K562 (cell line): ENCODE measurements around the gene HMGXB3. TPM values are rescaled to one million over a fixed set of nuclear protein-coding genes. Genes with fewer than 3 reads are reported as not detected.

ENCODE experiments used
- ATF1 ChIP-seq, 2 experiments: fragments of 450-650 bp in 1 of 2; IDR thresholded peaks; 2 replicates each; pipeline ENCODE4 v1.6.1; 2016; ENCODE audit warnings: missing compliant biosample characterization in 1 of 2, missing genetic modification characterization in 1 of 2
- BACH1 ChIP-seq: fragments of 200-800 bp; sonication (Bioruptor generic); IDR thresholded peaks from 2 replicates; pipeline ENCODE4 v1.6.1; 2016; ENCODE audit warnings: missing genetic modification characterization, missing compliant biosample characterization
- DPF2 ChIP-seq: fragments of 450-650 bp; IDR thresholded peaks from 2 replicates; pipeline ENCODE4 v1.6.1; 2016
- ETV5 ChIP-seq: sonication (generic); formaldehyde crosslinking; IDR thresholded peaks from 2 replicates; pipeline ENCODE4 v1.4.0; 2020; ENCODE audit warnings: low read depth, mild to moderate bottlenecking, missing genetic modification reagents
- ETV6 ChIP-seq, 3 experiments: fragments of 150-350 bp in 1 of 3; sonication (generic) in 1 of 3; formaldehyde crosslinking in 1 of 3; IDR thresholded peaks; 2 replicates each; pipeline versions ENCODE4 v1.6.1 to v1.8.0; 2014 to 2022; ENCODE audit warnings: borderline replicate concordance in 2 of 3, low read depth in 2 of 3, antibody characterized with exemption in 1 of 3, low read length in 1 of 3, mild to moderate bottlenecking in 1 of 3, missing genetic modification reagents in 1 of 3
- FIP1L1 ChIP-seq: fragments of 200-400 bp; formaldehyde crosslinking; IDR thresholded peaks from 2 replicates; pipeline ENCODE4 v1.6.1; 2018; ENCODE audit warnings: mild to moderate bottlenecking, low read depth, low read length; ENCODE audit not compliant: poor library complexity, severe bottlenecking
- GATAD2A ChIP-seq: fragments of 450-650 bp; IDR thresholded peaks from 2 replicates; pipeline ENCODE4 v1.6.1; 2017
- HDAC1 ChIP-seq, 2 experiments: fragments of 450-650 bp; IDR thresholded peaks; 2 replicates each; pipeline ENCODE4 v1.6.1; 2016 to 2017; ENCODE audit warnings: inconsistent platforms in 1 of 2, mild to moderate bottlenecking in 1 of 2, moderate library complexity in 1 of 2
- ILF3 ChIP-seq: fragments of 450-650 bp; IDR thresholded peaks from 2 replicates; pipeline ENCODE4 v1.6.1; 2018; ENCODE audit warnings: antibody characterized with exemption, mild to moderate bottlenecking, moderate library complexity, borderline replicate concordance
- JUNB ChIP-seq: fragments of 450-650 bp; formaldehyde crosslinking; conservative IDR thresholded peaks from 2 replicates; pipeline ENCODE4 v1.4.0; 2020; ENCODE audit warnings: mild to moderate bottlenecking
- KDM2B ChIP-seq: fragments of 250-450 bp; sonication (Bioruptor Pico); IDR thresholded peaks from 2 replicates; pipeline ENCODE4 v1.8.0; 2021; ENCODE audit warnings: mild to moderate bottlenecking, moderate library complexity
- MEIS2 ChIP-seq: fragments of 450-650 bp; IDR thresholded peaks from 2 replicates; pipeline ENCODE4 v1.6.1; 2014; ENCODE audit warnings: mild to moderate bottlenecking; ENCODE audit not compliant: partially characterized antibody
- NFATC3 ChIP-seq: fragments of 450-650 bp; IDR thresholded peaks from 2 replicates; pipeline ENCODE4 v1.6.1; 2017; ENCODE audit warnings: mild to moderate bottlenecking
- NR2F6 ChIP-seq: fragments of 450-650 bp; formaldehyde crosslinking; IDR thresholded peaks from 2 replicates; pipeline ENCODE4 v1.4.0; 2020; ENCODE audit warnings: mild to moderate bottlenecking
- PRMT5 ChIP-seq: sonication (generic); formaldehyde crosslinking; IDR thresholded peaks from 2 replicates; pipeline ENCODE4 v1.5.0; 2020; ENCODE audit warnings: missing genetic modification reagents
- PURB ChIP-seq: sonication (generic); formaldehyde crosslinking; IDR thresholded peaks from 2 replicates; pipeline ENCODE4 v1.9.0; 2021; ENCODE audit warnings: low read depth, mild to moderate bottlenecking, missing genetic modification reagents
- PYGO2 ChIP-seq: fragments of 450-650 bp; IDR thresholded peaks from 2 replicates; pipeline ENCODE4 v1.6.1; 2016; ENCODE audit warnings: mild to moderate bottlenecking, missing genetic modification characterization, moderate library complexity, missing compliant biosample characterization
- ZFPM2 ChIP-seq: fragments of 250-450 bp; sonication (Bioruptor Pico); IDR thresholded peaks from 2 replicates; pipeline ENCODE4 v1.5.1; 2022; ENCODE audit warnings: mild to moderate bottlenecking
- ZNF121 ChIP-seq: sonication (generic); formaldehyde crosslinking; conservative IDR thresholded peaks from 2 replicates; pipeline ENCODE4 v1.8.0; 2022; ENCODE audit warnings: missing genetic modification reagents
- polyA plus RNA-seq, 8 experiments: library from polyadenylated mRNA; depleted of rRNA in 4 of 8; stranded (reverse) in 5 of 8; unstranded in 3 of 8; fragments of >200 nt; fragmentation: Nextera tagmentation in 2 of 8; fragmentation: Illumina TruSeq in 1 of 8; extraction: Ambion mirVana in 2 of 8; extraction: Trizol in 1 of 8; gene quantifications; 2 replicates each; pipeline versions ENCODE4 v1.2.1 to v1.2.3, GENCODE V29; 2011 to 2014; ENCODE audit warnings: inconsistent platforms in 1 of 8, missing spikeins in 1 of 8
- total RNA-seq, 7 experiments: library from RNA; depleted of rRNA in 6 of 7; stranded (reverse); fragments of >200 nt in 6 of 7; fragmentation: Illumina TruSeq in 2 of 7; extraction: Trizol in 2 of 7; gene quantifications; 2 replicates each; pipeline versions ENCODE4 v1.2.1 to v1.2.3, GENCODE V29; 2011 to 2021; ENCODE audit warnings: low replicate concordance in 1 of 7
- TF ChIP-seq, protein P1 (sequence below): sonication (generic); formaldehyde crosslinking; IDR thresholded peaks from 2 replicates; pipeline ENCODE4 v1.9.0; 2022; ENCODE audit warnings: mild to moderate bottlenecking, missing genetic modification reagents
- TF ChIP-seq, protein P2 (sequence below): fragments of 200-800 bp; sonication (Bioruptor generic); IDR thresholded peaks from 2 replicates; pipeline ENCODE4 v1.6.1; 2017; ENCODE audit warnings: missing genetic modification characterization, missing compliant biosample characterization
- TF ChIP-seq, protein P3 (sequence below), 2 experiments: fragments of 450-650 bp; IDR thresholded peaks; 2 replicates each; pipeline ENCODE4 v1.6.1; 2016
- TF ChIP-seq, protein P4 (sequence below), 2 experiments: fragments of 450-650 bp; conservative IDR thresholded peaks; 2 replicates each; pipeline ENCODE4 v1.6.1; 2017; ENCODE audit warnings: mild to moderate bottlenecking in 2 of 2, moderate library complexity in 2 of 2

The HMGXB3 gene
- total and polyA plus RNA-seq, 9 of the 15 experiments (the other 6 are each of a cell fraction or from before 2014, with no cell fraction given): 1.8 to 44.1 (median 32.2) TPM

DNA sequence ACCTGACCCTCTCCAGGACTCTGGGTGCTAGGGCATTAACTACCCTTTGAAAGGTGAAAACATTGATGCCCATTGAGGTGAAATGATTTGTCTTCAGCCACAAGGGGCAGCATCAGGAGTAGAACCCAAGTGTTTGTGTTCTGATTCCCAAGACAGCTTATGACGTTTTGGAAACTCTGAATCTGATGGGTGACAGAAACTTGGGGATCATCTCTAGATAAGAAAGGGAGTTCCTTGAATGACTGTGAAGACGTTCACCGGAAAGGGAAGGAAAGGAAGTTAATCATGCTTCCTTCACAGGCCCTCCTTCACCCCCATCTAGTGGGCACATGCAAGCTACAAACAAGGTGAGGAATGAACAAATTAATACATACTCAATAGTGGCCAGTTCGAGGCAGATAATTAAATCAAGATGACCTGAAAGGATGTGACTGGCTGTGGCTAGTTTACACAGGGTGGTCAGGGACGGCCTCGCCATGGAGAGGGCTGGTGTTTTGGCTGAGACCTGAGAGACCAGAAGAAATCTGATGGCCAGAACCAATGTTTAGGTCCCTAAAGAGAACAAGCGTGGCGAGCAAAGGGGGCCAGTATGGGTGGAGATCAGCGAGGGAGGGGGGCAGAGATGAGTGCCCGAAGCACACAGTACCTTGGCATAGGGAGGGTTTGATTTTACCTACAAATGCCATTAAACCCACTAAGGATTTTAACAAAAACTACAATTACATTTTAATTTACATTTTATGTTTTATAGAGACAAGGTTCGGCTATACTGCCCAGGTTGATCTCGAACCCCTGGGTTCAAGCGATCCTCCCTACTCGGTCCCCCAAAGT lies 40.9 kb upstream of the HMGXB3 start (continued):
- TF ChIP-seq, protein P1, sequence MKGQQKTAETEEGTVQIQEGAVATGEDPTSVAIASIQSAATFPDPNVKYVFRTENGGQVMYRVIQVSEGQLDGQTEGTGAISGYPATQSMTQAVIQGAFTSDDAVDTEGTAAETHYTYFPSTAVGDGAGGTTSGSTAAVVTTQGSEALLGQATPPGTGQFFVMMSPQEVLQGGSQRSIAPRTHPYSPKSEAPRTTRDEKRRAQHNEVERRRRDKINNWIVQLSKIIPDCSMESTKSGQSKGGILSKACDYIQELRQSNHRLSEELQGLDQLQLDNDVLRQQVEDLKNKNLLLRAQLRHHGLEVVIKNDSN (CRISPR knock-in tag): no peak
- TF ChIP-seq ETV5 (CRISPR knock-in tag) (peak; percentile 69), FIP1L1 (no peak), NR2F6 (CRISPR knock-in tag) (no peak), ILF3 (no peak), DPF2 (peak; percentile 64), ATF1 (CRISPR knock-in tag; IDR thresholded peaks at IDR 0.05) (no peak), ATF1 (tag; IDR thresholded peaks at IDR 0.05) (peak; percentile 90), ZFPM2 (CRISPR knock-in tag) (no peak), JUNB (no peak), ZNF121 (CRISPR knock-in tag) (no peak), ETV6 (IDR thresholded peaks at IDR 0.05; ENCODE audit: borderline replicate concordance in 1 of 2, low read depth in 2 of 2, low read length in 1 of 2) (peak in 1 of 2 experiments; percentile 88; a peak in 2 of 4 replicates), ETV6 (CRISPR knock-in tag; IDR thresholded peaks at IDR 0.05; ENCODE audit: borderline replicate concordance) (no peak), PYGO2 (tag) (0 out of 2 replicates have a peak, but pooled peaks have one; percentile 10), HDAC1 (IDR thresholded peaks at IDR 0.05) (peak in 1 of 2 experiments; percentile 56; a peak in 1 of 4 replicates), GATAD2A (no peak), PRMT5 (CRISPR knock-in tag) (no peak), BACH1 (tag) (0 out of 2 replicates have a peak, but pooled peaks have one; percentile 55), NFATC3 (peak; percentile 95; the same call in 1 of the 2 replicates), KDM2B (CRISPR knock-in tag) (0 out of 2 replicates have a peak, but pooled peaks have one; percentile 10), MEIS2 (peak; percentile 85), PURB (CRISPR knock-in tag) (no peak)
- TF ChIP-seq, protein P2, sequence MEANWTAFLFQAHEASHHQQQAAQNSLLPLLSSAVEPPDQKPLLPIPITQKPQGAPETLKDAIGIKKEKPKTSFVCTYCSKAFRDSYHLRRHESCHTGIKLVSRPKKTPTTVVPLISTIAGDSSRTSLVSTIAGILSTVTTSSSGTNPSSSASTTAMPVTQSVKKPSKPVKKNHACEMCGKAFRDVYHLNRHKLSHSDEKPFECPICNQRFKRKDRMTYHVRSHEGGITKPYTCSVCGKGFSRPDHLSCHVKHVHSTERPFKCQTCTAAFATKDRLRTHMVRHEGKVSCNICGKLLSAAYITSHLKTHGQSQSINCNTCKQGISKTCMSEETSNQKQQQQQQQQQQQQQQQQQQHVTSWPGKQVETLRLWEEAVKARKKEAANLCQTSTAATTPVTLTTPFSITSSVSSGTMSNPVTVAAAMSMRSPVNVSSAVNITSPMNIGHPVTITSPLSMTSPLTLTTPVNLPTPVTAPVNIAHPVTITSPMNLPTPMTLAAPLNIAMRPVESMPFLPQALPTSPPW (CRISPR knock-in tag): peak; percentile 48; the same call in 1 of the 2 replicates
- TF ChIP-seq, protein P3, sequence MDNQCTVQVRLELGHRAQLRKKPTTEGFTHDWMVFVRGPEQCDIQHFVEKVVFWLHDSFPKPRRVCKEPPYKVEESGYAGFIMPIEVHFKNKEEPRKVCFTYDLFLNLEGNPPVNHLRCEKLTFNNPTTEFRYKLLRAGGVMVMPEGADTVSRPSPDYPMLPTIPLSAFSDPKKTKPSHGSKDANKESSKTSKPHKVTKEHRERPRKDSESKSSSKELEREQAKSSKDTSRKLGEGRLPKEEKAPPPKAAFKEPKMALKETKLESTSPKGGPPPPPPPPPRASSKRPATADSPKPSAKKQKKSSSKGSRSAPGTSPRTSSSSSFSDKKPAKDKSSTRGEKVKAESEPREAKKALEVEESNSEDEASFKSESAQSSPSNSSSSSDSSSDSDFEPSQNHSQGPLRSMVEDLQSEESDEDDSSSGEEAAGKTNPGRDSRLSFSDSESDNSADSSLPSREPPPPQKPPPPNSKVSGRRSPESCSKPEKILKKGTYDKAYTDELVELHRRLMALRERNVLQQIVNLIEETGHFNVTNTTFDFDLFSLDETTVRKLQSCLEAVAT (IDR thresholded peaks at IDR 0.05): no peak
- TF ChIP-seq, protein P4, sequence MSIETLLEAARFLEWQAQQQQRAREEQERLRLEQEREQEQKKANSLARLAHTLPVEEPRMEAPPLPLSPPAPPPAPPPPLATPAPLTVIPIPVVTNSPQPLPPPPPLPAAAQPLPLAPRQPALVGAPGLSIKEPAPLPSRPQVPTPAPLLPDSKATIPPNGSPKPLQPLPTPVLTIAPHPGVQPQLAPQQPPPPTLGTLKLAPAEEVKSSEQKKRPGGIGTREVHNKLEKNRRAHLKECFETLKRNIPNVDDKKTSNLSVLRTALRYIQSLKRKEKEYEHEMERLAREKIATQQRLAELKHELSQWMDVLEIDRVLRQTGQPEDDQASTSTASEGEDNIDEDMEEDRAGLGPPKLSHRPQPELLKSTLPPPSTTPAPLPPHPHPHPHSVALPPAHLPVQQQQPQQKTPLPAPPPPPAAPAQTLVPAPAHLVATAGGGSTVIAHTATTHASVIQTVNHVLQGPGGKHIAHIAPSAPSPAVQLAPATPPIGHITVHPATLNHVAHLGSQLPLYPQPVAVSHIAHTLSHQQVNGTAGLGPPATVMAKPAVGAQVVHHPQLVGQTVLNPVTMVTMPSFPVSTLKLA (conservative IDR thresholded peaks at IDR 0.05): peak in 1 of 2 experiments; percentile 47; a peak in 2 of 4 replicates
